Measurements from ENCODE around the gene C4A.
"Not testable (repeated sequence)": the region's sequence is repeated elsewhere in the genome, so short reads cannot be mapped to it uniquely, and the experiment has no call there.

DNA sequence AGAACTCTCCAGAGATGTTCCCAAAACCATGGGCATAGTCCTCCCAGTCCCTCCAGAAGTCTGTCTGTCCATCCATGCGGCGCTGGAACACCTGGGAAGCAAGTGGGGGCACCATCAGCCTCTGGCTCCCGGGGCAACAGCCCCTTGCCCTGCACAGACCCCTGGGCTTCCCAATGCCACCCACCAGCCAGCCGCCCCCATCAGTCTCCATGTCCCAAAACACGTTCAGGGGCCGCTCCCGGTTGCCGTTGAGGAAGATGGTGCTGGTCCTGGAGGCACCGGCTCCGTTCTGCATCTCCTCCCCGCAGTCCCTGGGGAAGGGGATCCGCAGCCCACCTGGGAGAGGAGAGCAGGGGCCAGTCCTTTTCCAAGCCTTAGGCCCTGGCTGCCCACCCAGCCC is 27.7 kb downstream of the C4A start:
- TF ChIP-seq CTCF, POLR2AphosphoS5, POLR2A (IDR thresholded peaks at IDR 0.05): not testable (repeated sequence)
